T1000 (cell line): Measurements from ENCODE around the gene TELO2.

Experiments used
- DNase-seq: peaks from one replicate; lab custom pipeline; 2025; ENCODE audit warnings: mixed read lengths; lab: John Stamatoyannopoulos, UW

The TELO2 gene

GRCh38 chr16:1498899-1499676 lies 5.9 kb downstream of the TELO2 start:
- DNase-seq: no peak

- DNase-seq: no peak
Measured at GRCh38 chr16:1499756-1500464, 6.8 kb downstream of the TELO2 start.

DNA sequence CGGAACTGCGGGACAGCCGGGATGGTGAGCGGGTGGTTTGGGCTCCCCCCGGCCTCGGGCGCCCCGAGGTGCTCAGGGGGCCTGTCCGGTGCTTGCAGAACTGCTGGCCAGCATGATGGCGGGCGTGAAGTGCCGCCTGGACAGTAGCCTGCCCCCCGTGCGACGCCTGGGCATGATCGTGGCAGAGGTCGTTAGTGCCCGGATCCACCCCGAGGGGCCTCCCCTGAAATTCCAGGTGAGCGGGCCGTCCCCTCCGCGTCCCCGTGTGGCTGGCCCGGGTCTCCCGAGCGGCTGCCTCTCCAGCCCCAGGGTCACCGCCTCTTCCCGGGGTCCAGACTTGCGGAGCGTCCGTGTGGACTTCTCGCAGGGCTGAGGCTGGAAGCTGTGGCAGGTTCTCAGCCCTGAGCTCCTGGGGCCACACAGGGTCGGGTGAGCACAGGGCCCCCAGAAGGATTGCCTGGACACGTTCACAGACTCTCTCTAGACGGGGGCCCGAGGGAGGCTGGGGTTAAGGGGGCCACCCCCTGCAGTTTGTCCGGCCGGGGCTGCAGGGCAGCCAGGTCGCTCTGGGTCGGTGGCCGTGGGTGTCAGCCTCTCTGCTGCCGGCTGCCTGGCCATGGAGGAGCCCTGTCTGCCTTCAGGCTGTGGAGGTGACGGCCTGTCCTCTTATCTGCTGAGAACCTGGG lies 7.4 kb downstream of the TELO2 start:
- no peak for DNase-seq

GRCh38 chr16:1501630-1502029 lies 8.5 kb downstream of the TELO2 start:
- no peak for DNase-seq

GRCh38 chr16:1502092-1503004 lies 9.2 kb downstream of the TELO2 start:
- no peak for DNase-seq

GRCh38 chr16:1503110-1503955 lies 10.2 kb downstream of the TELO2 start:
- DNase-seq: no peak

GRCh38 chr16:1505073-1505844 lies 12.1 kb downstream of the TELO2 start:
- no peak for DNase-seq

DNA sequence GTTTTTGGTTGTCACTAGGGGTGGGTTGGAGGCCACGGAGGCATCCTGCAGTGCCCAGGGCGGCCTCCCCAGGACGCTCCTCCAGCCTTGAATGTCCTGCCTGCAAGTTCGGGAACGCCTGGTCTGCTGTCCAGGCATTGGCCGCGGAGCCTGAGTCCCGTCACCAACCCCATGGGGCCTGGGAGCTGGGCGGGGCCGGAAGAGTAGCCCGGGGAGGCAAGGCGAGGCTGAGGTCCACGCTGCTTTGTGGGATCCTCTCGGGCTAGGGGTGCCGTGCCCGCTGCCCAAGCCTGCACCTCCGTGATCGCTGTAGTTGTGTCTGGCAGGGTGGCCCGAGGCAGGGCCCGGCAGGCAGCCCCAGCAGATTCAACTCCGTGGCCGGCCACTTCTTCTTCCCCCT lies 12.8 kb downstream of the TELO2 start:
- DNase-seq: no peak

DNA sequence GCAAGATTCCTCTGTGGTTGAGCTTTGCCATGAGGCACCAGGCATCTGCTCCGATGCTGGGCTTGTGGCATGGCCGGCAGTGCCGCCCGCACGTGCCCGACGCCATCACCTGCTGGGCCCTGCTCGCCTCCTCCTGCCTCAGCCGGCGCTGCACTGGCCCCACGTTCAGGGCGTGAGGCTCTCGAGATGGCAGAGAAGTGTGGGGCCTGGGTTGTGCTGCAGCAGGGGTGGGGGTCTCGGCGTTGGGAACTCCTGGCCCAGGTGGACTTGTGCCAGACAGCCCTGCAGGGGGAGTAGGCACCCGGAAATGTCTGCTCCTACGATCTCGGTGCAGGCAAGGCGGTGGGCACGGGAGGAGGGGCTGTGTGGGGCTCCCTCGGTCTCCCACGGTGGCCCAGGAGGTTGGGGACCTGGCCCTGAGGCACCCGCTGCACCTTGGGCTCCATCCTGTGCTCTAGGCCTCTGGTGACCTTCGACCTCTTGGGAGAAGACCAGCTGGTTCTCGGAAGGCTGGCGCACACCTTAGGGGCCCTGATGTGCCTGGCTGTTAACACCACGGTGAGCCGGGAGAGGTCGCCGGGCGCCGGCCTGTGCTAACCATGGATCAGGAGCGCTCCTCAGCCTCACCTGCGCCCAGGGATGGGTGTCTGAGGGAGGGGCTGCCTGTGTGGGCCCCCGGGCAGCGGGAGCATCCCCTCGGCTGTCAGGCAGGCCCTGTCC lies 13.5 kb downstream of the TELO2 start:
- no peak for DNase-seq

- DNase-seq: no peak
Measured at GRCh38 chr16:1508494-1509187, 15.5 kb downstream of the TELO2 start.

- no peak for DNase-seq
Measured at GRCh38 chr16:1509307-1510221, 16.4 kb downstream of the TELO2 start.

- DNase-seq: no peak
Measured at GRCh38 chr16:1510272-1510671, 17.1 kb downstream of the TELO2 start.

GRCh38 chr16:1510941-1511351 lies 17.8 kb downstream of the TELO2 start:
- no peak for DNase-seq

GRCh38 chr16:1511662-1512569 lies 18.8 kb downstream of the TELO2 start:
- DNase-seq: no peak

GRCh38 chr16:1512774-1513173 lies 19.6 kb downstream of the TELO2 start:
- no peak for DNase-seq

GRCh38 chr16:1514507-1514906 lies 21.3 kb downstream of the TELO2 start:
- DNase-seq: no peak
